DND-41 (cell line): Measurements from ENCODE around the gene PLA1A.

Experiments used
- ATAC-seq: fragments of 200-7000 bp; cut with Tn5 transposase; 3 replicates; pipeline ENCODE4 v1.9.1; 2021; ENCODE audit warnings: low read depth; ENCODE audit not compliant: insufficient read depth
- DNase-seq: peaks from one replicate; pipeline ENCODE4 v3.0.0-alpha.2; 2020
- H2AFZ ChIP-seq: 2 replicates; pipeline ENCODE4 v1.6.0; 2012; ENCODE audit warnings: low read depth, low read length
- H3K27ac ChIP-seq: 2 replicates; pipeline ENCODE4 v1.5.1; 2012; ENCODE audit warnings: low read length, inconsistent platforms
- H3K27me3 ChIP-seq: fragments of 200-600 bp; sonication (generic); 2 replicates; pipeline ENCODE4 v1.6.0; 2012; ENCODE audit warnings: low read length, mild to moderate bottlenecking, inconsistent platforms; ENCODE audit not compliant: insufficient read depth, poor library complexity
- H3K36me3 ChIP-seq: 2 replicates; pipeline ENCODE4 v1.5.1; 2012; ENCODE audit warnings: low read length, inconsistent platforms; ENCODE audit not compliant: insufficient read depth
- H3K4me1 ChIP-seq: 2 replicates; pipeline ENCODE4 v1.5.1; 2012; ENCODE audit warnings: mild to moderate bottlenecking, low read length; ENCODE audit not compliant: insufficient read depth
- H3K4me2 ChIP-seq: 2 replicates; pipeline ENCODE4 v1.6.0; 2012; ENCODE audit warnings: mild to moderate bottlenecking, moderate library complexity, low read length, inconsistent platforms; ENCODE audit not compliant: insufficient read depth
- H3K4me3 ChIP-seq, 2 experiments: fragments of 200-600 bp in 1 of 2; shearing (Covaris generic) in 1 of 2; 2 replicates each; pipeline ENCODE4 v1.5.1; 2012 to 2016; ENCODE audit warnings: inconsistent platforms in 2 of 2, low read length in 2 of 2, mild to moderate bottlenecking in 2 of 2, low read depth in 1 of 2, moderate library complexity in 1 of 2
- H3K79me2 ChIP-seq: 2 replicates; pipeline ENCODE4 v1.6.0; 2012; ENCODE audit warnings: low read length, inconsistent platforms; ENCODE audit not compliant: insufficient read depth
- H3K9ac ChIP-seq: 2 replicates; pipeline ENCODE4 v1.6.0; 2012; ENCODE audit warnings: low read depth, mild to moderate bottlenecking, inconsistent platforms, low read length, moderate library complexity
- H3K9me3 ChIP-seq: 2 replicates; pipeline ENCODE4 v1.5.1; 2012; ENCODE audit warnings: low read length, moderate library complexity, mild to moderate bottlenecking, inconsistent platforms; ENCODE audit not compliant: insufficient read depth, severe bottlenecking
- H4K20me1 ChIP-seq: 2 replicates; pipeline ENCODE4 v1.6.0; 2012; ENCODE audit warnings: low read length; ENCODE audit not compliant: insufficient read depth
- EZH2 ChIP-seq: IDR thresholded peaks from 3 replicates; pipeline ENCODE4 v1.6.1; 2012; ENCODE audit warnings: borderline replicate concordance, low read depth, mild to moderate bottlenecking, moderate library complexity, low read length, inconsistent platforms; ENCODE audit not compliant: severe bottlenecking
- TF ChIP-seq, protein P1 (sequence below): IDR thresholded peaks from 2 replicates; pipeline ENCODE4 v1.5.1; 2012; ENCODE audit warnings: borderline replicate concordance, low read length, moderate library complexity, mild to moderate bottlenecking; ENCODE audit not compliant: poor library complexity, severe bottlenecking; ENCODE audit errors: extremely low read depth

PLA1A gene

GRCh38 chr3:119628390-119628789 is 30.7 kb downstream of the PLA1A start:
- Histone ChIP-seq H3K9me3 (no peaks in the 10 kb centered on the region), H3K4me2 (no peak overlapping the region), H2AFZ (no peak overlapping the region), H3K4me3 (no peak overlapping the region), H3K27me3 (peaks cover 4% of the 10 kb centered on the region), H3K4me1 (no peaks in the 10 kb centered on the region), H3K27ac (no peak overlapping the region), H3K79me2 (no peaks in the 10 kb centered on the region), H3K36me3 (no peaks in the 10 kb centered on the region), H3K9ac (no peak overlapping the region), H4K20me1 (no peaks in the 10 kb centered on the region)
- ATAC-seq (no peak), DNase-seq (no peak)
- TF ChIP-seq, protein P1, sequence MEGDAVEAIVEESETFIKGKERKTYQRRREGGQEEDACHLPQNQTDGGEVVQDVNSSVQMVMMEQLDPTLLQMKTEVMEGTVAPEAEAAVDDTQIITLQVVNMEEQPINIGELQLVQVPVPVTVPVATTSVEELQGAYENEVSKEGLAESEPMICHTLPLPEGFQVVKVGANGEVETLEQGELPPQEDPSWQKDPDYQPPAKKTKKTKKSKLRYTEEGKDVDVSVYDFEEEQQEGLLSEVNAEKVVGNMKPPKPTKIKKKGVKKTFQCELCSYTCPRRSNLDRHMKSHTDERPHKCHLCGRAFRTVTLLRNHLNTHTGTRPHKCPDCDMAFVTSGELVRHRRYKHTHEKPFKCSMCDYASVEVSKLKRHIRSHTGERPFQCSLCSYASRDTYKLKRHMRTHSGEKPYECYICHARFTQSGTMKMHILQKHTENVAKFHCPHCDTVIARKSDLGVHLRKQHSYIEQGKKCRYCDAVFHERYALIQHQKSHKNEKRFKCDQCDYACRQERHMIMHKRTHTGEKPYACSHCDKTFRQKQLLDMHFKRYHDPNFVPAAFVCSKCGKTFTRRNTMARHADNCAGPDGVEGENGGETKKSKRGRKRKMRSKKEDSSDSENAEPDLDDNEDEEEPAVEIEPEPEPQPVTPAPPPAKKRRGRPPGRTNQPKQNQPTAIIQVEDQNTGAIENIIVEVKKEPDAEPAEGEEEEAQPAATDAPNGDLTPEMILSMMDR: no peak
- TF ChIP-seq EZH2: no peak

DNA sequence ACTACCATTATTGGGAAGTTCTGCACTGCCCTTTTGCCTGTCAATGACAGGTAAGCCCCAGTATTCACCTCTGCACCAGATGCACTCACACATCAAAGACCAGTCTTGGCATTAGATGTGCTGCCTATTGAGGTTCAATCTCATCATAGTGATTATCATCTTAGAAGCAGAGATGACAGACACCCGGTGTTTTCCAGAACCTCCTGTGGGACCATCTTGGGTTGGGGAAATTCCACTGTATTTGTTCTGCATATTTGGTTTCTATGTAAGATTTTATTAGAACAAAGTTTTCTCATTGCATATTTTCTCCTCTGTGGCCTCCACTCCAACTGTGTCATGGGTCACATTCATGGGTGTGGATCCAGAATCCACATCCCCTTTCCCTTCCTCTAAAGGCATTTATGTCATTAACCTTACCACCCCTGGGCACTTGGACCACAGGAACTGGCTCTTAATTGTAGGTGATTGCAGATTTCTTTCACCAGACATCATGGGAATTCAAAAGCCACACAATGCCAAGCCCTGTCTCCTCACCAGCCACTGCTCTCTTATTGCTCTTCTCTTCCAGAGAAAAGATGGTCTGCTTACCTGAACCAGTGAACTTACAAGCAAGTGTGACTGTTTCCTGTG is 31.2 kb downstream of the PLA1A start:
- Histone ChIP-seq H3K4me1 (no peaks in the 10 kb centered on the region), H2AFZ (no peak overlapping the region), H3K27ac (no peak overlapping the region), H3K9me3 (no peaks in the 10 kb centered on the region), H3K4me2 (no peak overlapping the region), H3K9ac (no peak overlapping the region), H3K27me3 (peaks cover 4% of the 10 kb centered on the region), H3K4me3 (no peak overlapping the region), H4K20me1 (no peaks in the 10 kb centered on the region), H3K36me3 (no peaks in the 10 kb centered on the region), H3K79me2 (no peaks in the 10 kb centered on the region)
- DNase-seq: no peak
- no peak for ATAC-seq
- TF ChIP-seq EZH2: no peak
- TF ChIP-seq, protein P1: no peak

DNA sequence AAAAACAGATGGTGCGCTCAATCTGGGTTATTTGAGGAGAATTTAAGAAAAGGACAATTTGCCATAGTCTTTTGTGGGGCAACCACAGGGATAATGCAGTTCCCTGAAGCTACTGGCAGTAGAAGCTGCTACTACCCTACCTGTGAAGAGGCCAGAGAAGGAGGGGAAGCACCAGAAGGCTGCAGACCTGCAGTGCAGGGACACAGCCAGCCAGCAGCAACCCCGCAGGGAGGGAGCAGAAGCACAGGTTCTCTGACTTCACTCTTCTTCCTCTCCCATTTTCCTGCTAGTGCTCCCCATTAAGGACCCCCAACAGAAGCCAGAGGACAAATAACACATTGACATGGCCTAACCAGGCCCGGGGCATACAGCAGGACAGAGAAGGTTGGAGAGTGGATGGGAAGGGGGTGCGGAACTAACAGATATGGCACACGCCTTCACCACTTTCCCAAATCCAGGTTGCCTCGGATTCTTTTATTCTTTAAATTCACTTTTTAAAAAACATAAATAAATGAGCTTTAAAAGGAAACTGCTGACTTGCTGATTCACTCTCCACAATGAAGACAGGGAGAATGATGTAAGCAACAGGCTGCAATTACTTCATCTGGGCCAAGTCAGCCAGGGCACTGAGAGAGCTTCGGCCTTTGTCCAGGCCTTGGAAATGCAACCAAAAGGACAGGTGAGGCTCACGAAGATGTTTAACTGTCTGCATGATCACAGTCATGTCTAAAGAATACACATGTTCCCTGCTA is 32.6 kb downstream of the PLA1A start:
- Histone ChIP-seq H3K4me1 (no peaks in the 10 kb centered on the region), H3K36me3 (no peaks in the 10 kb centered on the region), H3K27me3 (peaks cover 4% of the 10 kb centered on the region), H2AFZ (no peak overlapping the region), H3K4me2 (no peak overlapping the region), H3K9me3 (no peaks in the 10 kb centered on the region), H3K79me2 (no peaks in the 10 kb centered on the region), H3K27ac (no peak overlapping the region), H3K4me3 (no peak overlapping the region), H4K20me1 (no peaks in the 10 kb centered on the region), H3K9ac (no peak overlapping the region)
- DNase-seq (no peak), ATAC-seq (no peak)
- TF ChIP-seq EZH2: no peak
- TF ChIP-seq, protein P1: no peak
